Measurements from ENCODE around the gene OSMR. TPM values are rescaled to one million over a fixed set of nuclear protein-coding genes. Genes with fewer than 3 reads are reported as not detected.

OSMR gene
- total and polyA plus RNA-seq, 2 experiments from 2014 or later: 1.5 to 2.6 TPM

DNA sequence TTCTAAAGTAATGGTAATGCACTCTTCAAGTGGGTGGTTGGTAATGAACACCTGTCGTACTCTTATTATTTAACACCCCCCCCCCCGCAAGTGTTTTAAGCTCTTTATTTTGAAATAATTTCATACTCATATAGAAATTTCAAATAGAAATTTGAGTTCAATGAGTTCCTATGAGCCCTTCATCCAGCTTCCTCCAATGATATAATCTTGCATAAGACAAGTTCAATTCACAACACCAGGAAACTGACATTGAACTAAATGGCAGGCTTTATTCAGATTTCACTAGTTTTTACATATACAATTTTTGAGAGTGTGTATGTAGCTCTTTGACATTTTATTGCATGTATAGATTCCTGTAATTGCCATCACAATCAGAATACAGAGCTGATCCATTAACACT lies 30.9 kb upstream of the OSMR start (continued):
- TF ChIP-seq ZNF331 (CRISPR knock-in tag; IDR thresholded peaks at IDR 0.05; ENCODE audit: low read depth) (no peak), EZH2 (IDR thresholded peaks at IDR 0.05; ENCODE audit: low read depth, unreplicated experiment) (no peak)
- TF ChIP-seq, protein P1, sequence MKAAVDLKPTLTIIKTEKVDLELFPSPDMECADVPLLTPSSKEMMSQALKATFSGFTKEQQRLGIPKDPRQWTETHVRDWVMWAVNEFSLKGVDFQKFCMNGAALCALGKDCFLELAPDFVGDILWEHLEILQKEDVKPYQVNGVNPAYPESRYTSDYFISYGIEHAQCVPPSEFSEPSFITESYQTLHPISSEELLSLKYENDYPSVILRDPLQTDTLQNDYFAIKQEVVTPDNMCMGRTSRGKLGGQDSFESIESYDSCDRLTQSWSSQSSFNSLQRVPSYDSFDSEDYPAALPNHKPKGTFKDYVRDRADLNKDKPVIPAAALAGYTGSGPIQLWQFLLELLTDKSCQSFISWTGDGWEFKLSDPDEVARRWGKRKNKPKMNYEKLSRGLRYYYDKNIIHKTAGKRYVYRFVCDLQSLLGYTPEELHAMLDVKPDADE (IDR thresholded peaks at IDR 0.05): no peak
- TF ChIP-seq, protein P2, sequence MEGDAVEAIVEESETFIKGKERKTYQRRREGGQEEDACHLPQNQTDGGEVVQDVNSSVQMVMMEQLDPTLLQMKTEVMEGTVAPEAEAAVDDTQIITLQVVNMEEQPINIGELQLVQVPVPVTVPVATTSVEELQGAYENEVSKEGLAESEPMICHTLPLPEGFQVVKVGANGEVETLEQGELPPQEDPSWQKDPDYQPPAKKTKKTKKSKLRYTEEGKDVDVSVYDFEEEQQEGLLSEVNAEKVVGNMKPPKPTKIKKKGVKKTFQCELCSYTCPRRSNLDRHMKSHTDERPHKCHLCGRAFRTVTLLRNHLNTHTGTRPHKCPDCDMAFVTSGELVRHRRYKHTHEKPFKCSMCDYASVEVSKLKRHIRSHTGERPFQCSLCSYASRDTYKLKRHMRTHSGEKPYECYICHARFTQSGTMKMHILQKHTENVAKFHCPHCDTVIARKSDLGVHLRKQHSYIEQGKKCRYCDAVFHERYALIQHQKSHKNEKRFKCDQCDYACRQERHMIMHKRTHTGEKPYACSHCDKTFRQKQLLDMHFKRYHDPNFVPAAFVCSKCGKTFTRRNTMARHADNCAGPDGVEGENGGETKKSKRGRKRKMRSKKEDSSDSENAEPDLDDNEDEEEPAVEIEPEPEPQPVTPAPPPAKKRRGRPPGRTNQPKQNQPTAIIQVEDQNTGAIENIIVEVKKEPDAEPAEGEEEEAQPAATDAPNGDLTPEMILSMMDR (conservative IDR thresholded peaks at IDR 0.05; ENCODE audit: low read depth in 2 of 2): no peak
- TF ChIP-seq, protein P3, sequence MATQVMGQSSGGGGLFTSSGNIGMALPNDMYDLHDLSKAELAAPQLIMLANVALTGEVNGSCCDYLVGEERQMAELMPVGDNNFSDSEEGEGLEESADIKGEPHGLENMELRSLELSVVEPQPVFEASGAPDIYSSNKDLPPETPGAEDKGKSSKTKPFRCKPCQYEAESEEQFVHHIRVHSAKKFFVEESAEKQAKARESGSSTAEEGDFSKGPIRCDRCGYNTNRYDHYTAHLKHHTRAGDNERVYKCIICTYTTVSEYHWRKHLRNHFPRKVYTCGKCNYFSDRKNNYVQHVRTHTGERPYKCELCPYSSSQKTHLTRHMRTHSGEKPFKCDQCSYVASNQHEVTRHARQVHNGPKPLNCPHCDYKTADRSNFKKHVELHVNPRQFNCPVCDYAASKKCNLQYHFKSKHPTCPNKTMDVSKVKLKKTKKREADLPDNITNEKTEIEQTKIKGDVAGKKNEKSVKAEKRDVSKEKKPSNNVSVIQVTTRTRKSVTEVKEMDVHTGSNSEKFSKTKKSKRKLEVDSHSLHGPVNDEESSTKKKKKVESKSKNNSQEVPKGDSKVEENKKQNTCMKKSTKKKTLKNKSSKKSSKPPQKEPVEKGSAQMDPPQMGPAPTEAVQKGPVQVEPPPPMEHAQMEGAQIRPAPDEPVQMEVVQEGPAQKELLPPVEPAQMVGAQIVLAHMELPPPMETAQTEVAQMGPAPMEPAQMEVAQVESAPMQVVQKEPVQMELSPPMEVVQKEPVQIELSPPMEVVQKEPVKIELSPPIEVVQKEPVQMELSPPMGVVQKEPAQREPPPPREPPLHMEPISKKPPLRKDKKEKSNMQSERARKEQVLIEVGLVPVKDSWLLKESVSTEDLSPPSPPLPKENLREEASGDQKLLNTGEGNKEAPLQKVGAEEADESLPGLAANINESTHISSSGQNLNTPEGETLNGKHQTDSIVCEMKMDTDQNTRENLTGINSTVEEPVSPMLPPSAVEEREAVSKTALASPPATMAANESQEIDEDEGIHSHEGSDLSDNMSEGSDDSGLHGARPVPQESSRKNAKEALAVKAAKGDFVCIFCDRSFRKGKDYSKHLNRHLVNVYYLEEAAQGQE (IDR thresholded peaks at IDR 0.05; ENCODE audit: unreplicated experiment): no peak

DNA sequence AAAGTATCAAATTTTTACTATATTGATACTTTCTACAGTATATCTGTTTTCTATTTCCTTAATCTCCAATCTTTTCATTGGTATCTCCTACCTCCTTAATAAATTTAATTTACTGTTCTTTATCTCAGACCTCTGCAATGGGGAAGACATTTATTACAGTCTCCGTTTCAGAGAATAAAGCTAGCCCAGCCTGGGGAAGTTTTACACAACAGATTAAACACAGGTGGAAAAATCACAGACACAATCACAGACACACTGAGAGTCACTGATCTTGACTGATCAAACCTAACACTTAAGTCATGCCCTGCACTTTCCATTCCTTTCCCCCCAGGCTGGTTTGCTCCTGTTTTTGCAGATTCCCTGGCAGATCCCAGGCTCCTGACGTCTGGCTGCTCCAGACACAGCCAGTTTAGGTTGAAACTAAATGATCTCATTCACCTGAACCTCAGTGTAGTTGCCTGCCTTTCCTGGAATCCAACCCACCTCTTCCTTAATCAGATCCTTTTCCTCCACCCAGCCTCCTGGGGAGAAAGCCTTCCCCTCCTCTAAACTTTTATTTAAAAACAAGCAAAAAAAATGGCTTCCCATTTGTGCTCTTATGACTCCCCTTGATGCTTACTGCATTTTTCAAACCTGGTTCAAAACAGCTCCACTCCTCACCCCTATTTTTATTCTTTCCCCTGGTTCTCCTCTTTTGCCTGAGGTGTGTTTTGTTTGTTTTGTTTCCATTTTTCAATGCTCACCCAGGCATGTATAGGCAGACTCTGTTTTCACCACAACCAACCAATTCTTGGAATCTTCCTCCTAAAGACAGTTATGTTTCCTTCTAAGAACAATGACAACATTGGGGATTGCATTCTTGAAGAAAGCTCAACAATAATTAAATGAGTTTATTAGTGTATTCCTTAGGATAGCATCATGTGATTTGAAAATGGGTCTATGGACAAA lies 29.5 kb upstream of the OSMR start:
- Mint-ChIP-seq H3K9me3 (peaks cover 8% of the 10 kb centered on the region; the same call in 2 of the 3 replicates), H3K36me3 (ENCODE audit: low read depth) (no peaks in the 10 kb centered on the region; the same call in 2 of the 3 replicates), H3K27me3 (ENCODE audit: insufficient read depth, low read depth, poor library complexity) (peaks cover 5% of the 10 kb centered on the region), H3K4me1 (peaks cover 7% of the 10 kb centered on the region), H3K27ac (peak overlapping the region; percentile 24), H3K4me3 (no peak overlapping the region)
- no peaks in the 10 kb centered on the region for H3K9me2 ChIP-seq (ENCODE audit: insufficient read depth)
- H3K27me3 ChIP-seq (ENCODE audit: insufficient read depth): no peaks in the 10 kb centered on the region
- DNase-seq (ENCODE audit: low spot score) (peak; percentile 34), ATAC-seq (peak; percentile 74)
- no peaks in the 10 kb centered on the region for H3K79me2 ChIP-seq (replicated peaks; ENCODE audit: insufficient read depth)
- H4K20me1 ChIP-seq (replicated peaks; ENCODE audit: insufficient read depth): no peaks in the 10 kb centered on the region
- H3K27ac ChIP-seq (ENCODE audit: low read depth): no peak overlapping the region
- H3K4me2 ChIP-seq: no peak overlapping the region; the same call in 1 of the 2 replicates
- H2AFZ ChIP-seq: no peak overlapping the region
- H3K36me3 ChIP-seq (ENCODE audit: insufficient read depth): no peaks in the 10 kb centered on the region
- H3K4me3 ChIP-seq: no peak overlapping the region
- 0 out of 2 replicates have a peak, but pooled peaks cover 2% of the 10 kb centered on the region for H3K4me1 ChIP-seq (ENCODE audit: insufficient read depth)
- 0 out of 2 replicates have a peak, but pooled peaks cover 3% of the 10 kb centered on the region for H3F3A ChIP-seq (replicated peaks; ENCODE audit: low read depth)
- TF ChIP-seq, protein P1 (IDR thresholded peaks at IDR 0.05): no peak
- TF ChIP-seq EZH2 (IDR thresholded peaks at IDR 0.05; ENCODE audit: low read depth, unreplicated experiment): no peak
- no peak for TF ChIP-seq ZNF114 (CRISPR knock-in tag; IDR thresholded peaks at IDR 0.05)
- TF ChIP-seq, protein P3 (IDR thresholded peaks at IDR 0.05; ENCODE audit: unreplicated experiment): no peak
- no peak for TF ChIP-seq ZNF331 (CRISPR knock-in tag; IDR thresholded peaks at IDR 0.05; ENCODE audit: low read depth)
- TF ChIP-seq, protein P2 (conservative IDR thresholded peaks at IDR 0.05; ENCODE audit: low read depth in 2 of 2): no peak
- TF ChIP-seq STAT1 (IDR thresholded peaks at IDR 0.05; ENCODE audit: unreplicated experiment): no peak

Measured in GM23338 (cell line).